Activated B cell treated with CpG ODN at 0.5 μM for 24 hours (primary cell): ENCODE data around the gene ZNF536. TPM values are rescaled to one million over a fixed set of nuclear protein-coding genes. Genes with fewer than 3 reads are reported as not detected.

Experiments
- ATAC-seq: fragments of 200-7000 bp; cut with Tn5 transposase; one replicate; pipeline ENCODE4 v1.10.0; 2021; ENCODE audit warnings: low read depth, mild to moderate bottlenecking, moderate library complexity
- CTCF ChIA-PET: fragments of 350-600 bp; sonication (Branson Sonifier 250); formaldehyde crosslinking; loops from one replicate; lab custom pipeline; 2021; ENCODE audit warnings: antibody characterized with exemption; lab: Charles Lee
- POLR2A ChIA-PET: fragments of 350-600 bp; sonication (Branson Sonifier 250); formaldehyde crosslinking; loops from one replicate; lab custom pipeline; 2021; ENCODE audit warnings: antibody characterized with exemption; lab: Charles Lee
- DNase-seq: peaks from one replicate; pipeline ENCODE4 v3.0.0; 2022
- H3K27ac Mint-ChIP-seq: one replicate; pipeline ENCODE4 v1.8.0; 2020; ENCODE audit warnings: mixed read lengths
- H3K27me3 Mint-ChIP-seq: one replicate; pipeline ENCODE4 v1.8.0; 2021; ENCODE audit warnings: mixed read lengths
- H3K36me3 Mint-ChIP-seq: one replicate; pipeline ENCODE4 v1.8.0; 2021; ENCODE audit warnings: low read depth, mixed read lengths
- H3K4me1 Mint-ChIP-seq: one replicate; pipeline ENCODE4 v1.8.0; 2021; ENCODE audit warnings: mixed read lengths
- H3K4me3 Mint-ChIP-seq: one replicate; pipeline ENCODE4 v1.8.0; 2020; ENCODE audit warnings: mild to moderate bottlenecking, mixed read lengths
- H3K9me3 Mint-ChIP-seq: one replicate; pipeline ENCODE4 v1.8.0; 2020; ENCODE audit warnings: mixed read lengths
- CTCF ChIP-seq: fragments of 200-600 bp; IDR thresholded peaks from one replicate; pipeline ENCODE4 v1.8.0; 2022; ENCODE audit warnings: antibody characterized with exemption, mild to moderate bottlenecking
- intact Hi-C: fragments of 100-400 bp; cut with micrococcal nuclease; formaldehyde crosslinking; loops from one replicate; pipeline ENCODE4 v1.15.1; 2024
- total RNA-seq: library from RNA; stranded (reverse); gene quantifications from 2 replicates; pipeline ENCODE4 v1.2.3, GENCODE V29; 2022

ZNF536 gene
- total RNA-seq, 1 donor from 2014 or later, result not detected

DNA sequence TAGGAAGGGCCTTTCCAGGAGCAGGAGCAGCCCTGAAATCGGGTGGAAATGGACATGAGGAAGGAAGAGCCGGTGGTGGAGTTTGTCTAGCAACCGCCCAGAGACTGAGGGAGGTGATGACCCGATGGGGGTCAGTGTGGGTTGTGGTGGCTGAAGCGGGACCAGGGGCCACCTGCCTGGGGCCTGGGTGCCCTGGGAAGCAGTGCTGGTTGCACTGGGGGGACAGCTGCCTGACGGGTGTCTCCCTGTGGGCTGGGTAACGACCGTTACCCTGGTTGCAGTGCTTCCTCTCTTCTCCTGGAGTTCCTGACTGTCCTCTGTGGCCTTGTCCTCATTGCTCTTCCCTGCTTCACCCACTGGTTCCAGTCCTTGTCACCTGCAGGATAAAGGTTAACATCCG lies 13.0 kb downstream of the ZNF536 start:
- no peak for TF ChIP-seq CTCF
- DNase-seq, result no peak
- CTCF ChIA-PET, result no interaction called here
- H3K27ac Mint-ChIP-seq, result no peak overlapping the region
- ATAC-seq, result no peak
- no peaks in the 10 kb centered on the region for H3K27me3 Mint-ChIP-seq
- intact Hi-C loops, result no loop called here
- H3K9me3 Mint-ChIP-seq, result no peaks in the 10 kb centered on the region
- no peak overlapping the region for H3K4me3 Mint-ChIP-seq
- H3K4me1 Mint-ChIP-seq, result no peaks in the 10 kb centered on the region
- POLR2A ChIA-PET, result no interaction called here
- no peaks in the 10 kb centered on the region for H3K36me3 Mint-ChIP-seq

- Mint-ChIP-seq H3K4me1 (no peaks in the 10 kb centered on the region), H3K4me3 (no peak overlapping the region), H3K36me3 (no peaks in the 10 kb centered on the region), H3K27me3 (no peaks in the 10 kb centered on the region), H3K27ac (no peak overlapping the region), H3K9me3 (no peaks in the 10 kb centered on the region)
- no peak for DNase-seq
- POLR2A ChIA-PET, result no interaction called here
- CTCF ChIA-PET, result no interaction called here
- no peak for TF ChIP-seq CTCF
- ATAC-seq, result no peak
- intact Hi-C loops, result no loop called here
These were observed 13.5 kb downstream of the ZNF536 start for GRCh38 chr19:30385666-30386065.

DNA sequence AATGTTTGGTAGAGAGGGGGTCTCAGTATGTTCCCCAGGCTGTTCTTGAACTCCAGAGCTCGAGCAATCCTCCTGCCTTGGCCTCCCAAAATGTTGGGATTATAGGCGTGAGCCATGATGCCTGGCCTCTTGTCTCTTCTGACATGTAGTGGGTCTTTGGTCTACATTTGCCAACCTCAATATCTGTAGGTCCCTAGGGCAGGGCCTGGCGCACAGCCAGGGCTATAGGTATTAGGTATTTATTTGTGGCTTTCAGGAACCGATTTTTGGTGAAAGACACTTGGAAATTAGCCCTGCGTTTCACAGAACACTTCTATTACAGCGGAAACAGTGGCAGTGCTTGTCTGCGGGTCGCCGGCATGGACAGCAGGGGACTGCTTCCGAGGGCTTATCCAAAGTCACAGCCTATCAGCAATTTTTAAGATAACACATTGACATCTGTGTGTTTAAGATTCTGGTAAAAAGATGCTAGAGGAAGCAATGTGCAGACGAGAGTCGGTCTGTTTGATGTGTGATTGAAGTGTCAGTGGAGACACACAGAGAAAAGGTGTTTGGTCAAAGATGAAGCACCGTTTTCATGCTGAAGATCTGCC lies 14.5 kb downstream of the ZNF536 start:
- POLR2A ChIA-PET, result no interaction called here
- H3K27me3 Mint-ChIP-seq, result no peaks in the 10 kb centered on the region
- H3K36me3 Mint-ChIP-seq, result no peaks in the 10 kb centered on the region
- CTCF ChIA-PET, result no interaction called here
- TF ChIP-seq CTCF, result no peak
- no peaks in the 10 kb centered on the region for H3K4me1 Mint-ChIP-seq
- DNase-seq, result no peak
- intact Hi-C loops, result no loop called here
- no peaks in the 10 kb centered on the region for H3K9me3 Mint-ChIP-seq
- H3K27ac Mint-ChIP-seq, result no peak overlapping the region
- no peak for ATAC-seq
- H3K4me3 Mint-ChIP-seq, result no peak overlapping the region

GRCh38 chr19:30387311-30388115 lies 15.3 kb downstream of the ZNF536 start:
- Mint-ChIP-seq H3K4me3 (no peak overlapping the region), H3K4me1 (no peaks in the 10 kb centered on the region), H3K36me3 (no peaks in the 10 kb centered on the region), H3K27me3 (no peaks in the 10 kb centered on the region), H3K27ac (no peak overlapping the region), H3K9me3 (no peaks in the 10 kb centered on the region)
- ChIA-PET CTCF (no interaction called here), POLR2A (no interaction called here)
- ATAC-seq, result no peak
- intact Hi-C loops, result no loop called here
- no peak for DNase-seq
- no peak for TF ChIP-seq CTCF

DNA sequence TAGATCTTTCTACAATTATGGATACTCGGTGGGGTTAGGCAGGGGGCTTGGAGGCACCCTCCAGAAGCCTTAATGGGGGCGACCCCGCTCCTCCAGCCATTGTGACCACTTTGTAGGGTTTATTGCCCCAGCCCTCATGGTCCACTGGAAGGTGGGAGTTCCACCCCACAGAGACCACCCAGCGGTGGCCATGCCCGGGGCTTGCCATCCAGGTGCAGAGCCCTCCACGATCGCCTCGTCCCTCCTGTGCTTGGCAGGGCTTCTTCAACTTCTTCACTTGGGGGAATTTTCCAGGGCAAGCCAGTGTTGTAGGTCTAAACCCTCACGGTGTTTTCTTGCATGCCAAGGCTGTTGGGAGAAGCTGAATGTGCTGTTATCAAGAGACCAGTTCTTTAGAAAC lies 16.1 kb downstream of the ZNF536 start:
- Mint-ChIP-seq H3K4me3 (no peak overlapping the region), H3K27me3 (no peaks in the 10 kb centered on the region), H3K9me3 (no peaks in the 10 kb centered on the region), H3K4me1 (no peaks in the 10 kb centered on the region), H3K36me3 (no peaks in the 10 kb centered on the region), H3K27ac (no peak overlapping the region)
- CTCF ChIA-PET, result no interaction called here
- TF ChIP-seq CTCF, result no peak
- ATAC-seq (no peak), DNase-seq (no peak)
- POLR2A ChIA-PET, result no interaction called here
- intact Hi-C loops, result no loop called here
